Spinal cord (tissue), 10 donors: ENCODE data around the gene C4B. TPM values are rescaled to one million over a fixed set of nuclear protein-coding genes. Genes with fewer than 3 reads are reported as not detected.

Experiments used
- DNase-seq, 6 donors: peaks; one replicate each; pipeline versions ENCODE4 v3.0.0 to v3.0.0-alpha.2; 2013 to 2015; ENCODE audit warnings: low spot score in 6 of 6, low read depth in 4 of 6
- H3K27ac ChIP-seq: one replicate; pipeline ENCODE4 v1.5.1; 2013; ENCODE audit warnings: low read depth, low read length, control low read depth
- H3K27me3 ChIP-seq: one replicate; pipeline ENCODE4 v1.6.1; 2013; ENCODE audit warnings: low read length; ENCODE audit not compliant: control insufficient read depth, insufficient read depth
- H3K36me3 ChIP-seq: one replicate; pipeline ENCODE4 v1.6.1; 2013; ENCODE audit warnings: low read length; ENCODE audit not compliant: control insufficient read depth, insufficient read depth
- H3K4me1 ChIP-seq: one replicate; pipeline ENCODE4 v1.6.1; 2013; ENCODE audit warnings: low read length; ENCODE audit not compliant: control insufficient read depth, insufficient read depth
- H3K4me3 ChIP-seq: one replicate; pipeline ENCODE4 v1.5.1; 2013; ENCODE audit warnings: low read depth, low read length, control low read depth
- H3K9me3 ChIP-seq: one replicate; pipeline ENCODE4 v1.6.1; 2013; ENCODE audit warnings: low read length; ENCODE audit not compliant: control insufficient read depth, insufficient read depth
- WGBS: methylation state at CpG from one replicate; pipeline ENCODE4 v1.1.5; 2013; ENCODE audit warnings: missing lambda C conversion rate; ENCODE audit not compliant: insufficient coverage; 5-methylcytosine and 5-hydroxymethylcytosine counted together
- polyA plus RNA-seq, 2 donors: library from polyadenylated mRNA; unstranded; fragments of 120-200 nt; gene quantifications; one replicate each; pipeline ENCODE4 v1.2.1, GENCODE V29; 2013; ENCODE audit not compliant: insufficient read length in 2 of 2
- total RNA-seq, 2 donors: library from RNA; depleted of rRNA in 1 of 2; stranded (reverse); fragments of 120-200 nt in 1 of 2; fragments of >200 nt in 1 of 2; gene quantifications; one replicate each; pipeline versions ENCODE4 v1.2.3 to v1.2.4, GENCODE V29; 2013 to 2014
- donor health status: healthy.

The C4B gene
- total and polyA plus RNA-seq, 4 donors, result 52.1 to 113 (median 70.1) TPM

- H3K4me3 ChIP-seq, result no peak overlapping the region
- no peak for DNase-seq
- no peak overlapping the region for H3K27ac ChIP-seq
- peaks cover 9% of the 10 kb centered on the region for H3K4me1 ChIP-seq
- H3K36me3 ChIP-seq, result peaks cover 11% of the 10 kb centered on the region
- WGBS, result 89% methylated on average over 8 of the region's 10 CpGs
- no peaks in the 10 kb centered on the region for H3K27me3 ChIP-seq
- H3K9me3 ChIP-seq, result no peaks in the 10 kb centered on the region
Observed at GRCh38 chr6:32073613-32074012, 59.0 kb downstream of the C4B start.

GRCh38 chr6:32074996-32075532 lies 60.5 kb downstream of the C4B start:
- H3K4me1 ChIP-seq, result peaks cover 9% of the 10 kb centered on the region
- no peaks in the 10 kb centered on the region for H3K9me3 ChIP-seq
- H3K36me3 ChIP-seq, result peaks cover 10% of the 10 kb centered on the region
- DNase-seq, result no peak
- no peak overlapping the region for H3K27ac ChIP-seq
- H3K4me3 ChIP-seq, result no peak overlapping the region
- WGBS, result 86% methylated on average over 8 of the region's 8 CpGs
- no peaks in the 10 kb centered on the region for H3K27me3 ChIP-seq

GRCh38 chr6:32075781-32076180 lies 61.2 kb downstream of the C4B start:
- H3K4me1 ChIP-seq, result peaks cover 9% of the 10 kb centered on the region
- peak overlapping the region; percentile 57 for H3K27ac ChIP-seq
- H3K27me3 ChIP-seq, result no peaks in the 10 kb centered on the region
- no peak overlapping the region for H3K4me3 ChIP-seq
- WGBS, result 66% methylated on average over 3 of the region's 3 CpGs
- no peak for DNase-seq
- H3K36me3 ChIP-seq, result peaks cover 5% of the 10 kb centered on the region
- H3K9me3 ChIP-seq, result no peaks in the 10 kb centered on the region

GRCh38 chr6:32076321-32076809 lies 61.8 kb downstream of the C4B start:
- Histone ChIP-seq H3K36me3 (peaks cover 8% of the 10 kb centered on the region), H3K27ac (peak overlapping the region; percentile 57), H3K4me1 (peaks cover 9% of the 10 kb centered on the region), H3K27me3 (no peaks in the 10 kb centered on the region), H3K9me3 (no peaks in the 10 kb centered on the region), H3K4me3 (no peak overlapping the region)
- WGBS, result 27% methylated on average over 4 of the region's 12 CpGs
- peak in 1 of 6 donors; percentile 57 for DNase-seq

GRCh38 chr6:32079566-32080290 lies 65.1 kb downstream of the C4B start:
- no peak for DNase-seq
- Histone ChIP-seq H3K36me3 (peaks cover 13% of the 10 kb centered on the region), H3K4me1 (peaks cover 12% of the 10 kb centered on the region), H3K27ac (no peak overlapping the region), H3K9me3 (no peaks in the 10 kb centered on the region), H3K27me3 (peaks cover 2% of the 10 kb centered on the region), H3K4me3 (no peak overlapping the region)
- WGBS, result 90% methylated on average over 2 of the region's 7 CpGs

- no peak for DNase-seq
- Histone ChIP-seq H3K4me3 (no peak overlapping the region), H3K36me3 (peaks cover 17% of the 10 kb centered on the region), H3K27me3 (peaks cover 13% of the 10 kb centered on the region), H3K9me3 (no peaks in the 10 kb centered on the region), H3K27ac (no peak overlapping the region), H3K4me1 (peaks cover 6% of the 10 kb centered on the region)
- 78% methylated on average over 22 of the region's 22 CpGs for WGBS
Observed at GRCh38 chr6:32081168-32081990, 66.8 kb downstream of the C4B start.

GRCh38 chr6:32082478-32082877 lies 67.9 kb downstream of the C4B start:
- H3K27ac ChIP-seq, result peak overlapping the region; percentile 30
- 57% methylated on average over 5 of the region's 6 CpGs for WGBS
- peaks cover 9% of the 10 kb centered on the region for H3K4me1 ChIP-seq
- no peak overlapping the region for H3K4me3 ChIP-seq
- H3K9me3 ChIP-seq, result no peaks in the 10 kb centered on the region
- peaks cover 17% of the 10 kb centered on the region for H3K36me3 ChIP-seq
- H3K27me3 ChIP-seq, result peaks cover 22% of the 10 kb centered on the region
- DNase-seq, result no peak

GRCh38 chr6:32082935-32083334 lies 68.3 kb downstream of the C4B start:
- WGBS, result 88% methylated on average over 8 of the region's 9 CpGs
- Histone ChIP-seq H3K9me3 (no peaks in the 10 kb centered on the region), H3K27me3 (peaks cover 22% of the 10 kb centered on the region), H3K27ac (peak overlapping the region; percentile 30), H3K4me1 (peaks cover 14% of the 10 kb centered on the region), H3K36me3 (peaks cover 17% of the 10 kb centered on the region), H3K4me3 (no peak overlapping the region)
- no peak for DNase-seq

- Histone ChIP-seq H3K36me3 (peaks cover 13% of the 10 kb centered on the region), H3K9me3 (no peaks in the 10 kb centered on the region), H3K27ac (no peak overlapping the region), H3K27me3 (peaks cover 27% of the 10 kb centered on the region), H3K4me1 (peaks cover 15% of the 10 kb centered on the region), H3K4me3 (no peak overlapping the region)
- DNase-seq, result no peak
- WGBS, result 87% methylated on average over 21 of the region's 22 CpGs
Observed at GRCh38 chr6:32083812-32084768, 69.5 kb downstream of the C4B start.
